IMR-90 (cell line): Measurements from ENCODE around the gene KCNIP3. TPM values are rescaled to one million over a fixed set of nuclear protein-coding genes. Genes with fewer than 3 reads are reported as not detected.

Source experiments
- ATAC-seq: fragments of 200-7000 bp; cut with Tn5 transposase; 2 replicates; pipeline ENCODE4 v1.9.1; 2020; ENCODE audit warnings: low read depth, mild to moderate bottlenecking, moderate library complexity
- BruUV-seq: library from RNA; stranded (reverse); fragments of 400-500 nt; replicated peaks from 2 replicates; lab custom pipeline; 2021; lab: Mats Ljungman, UMichigan
- CTCF ChIA-PET: fragments of 300-600 bp; formaldehyde crosslinking; extraction: SDS; loops from one replicate; lab custom pipeline; 2021; ENCODE audit warnings: antibody characterized with exemption; lab: Yijun Ruan, JAX
- POLR2A ChIA-PET: fragments of 300-600 bp; sonication (Branson Sonifier 250); formaldehyde crosslinking; loops from one replicate; lab custom pipeline; 2022; ENCODE audit warnings: antibody characterized with exemption; ENCODE audit not compliant: unreplicated experiment; lab: Charles Lee
- DNase-seq: peaks from one replicate; pipeline ENCODE4 v3.0.0; 2013
- H2AFZ ChIP-seq: replicated peaks from 2 replicates; pipeline ENCODE3; 2013; ENCODE audit warnings: low read length, mild to moderate bottlenecking; ENCODE audit not compliant: poor library complexity
- H2AK5ac ChIP-seq: 2 replicates; pipeline ENCODE4 v1.6.1; 2013; ENCODE audit warnings: low read depth, low read length, inconsistent platforms
- H2AK9ac ChIP-seq: replicated peaks from 2 replicates; pipeline ENCODE3; 2013; ENCODE audit warnings: mild to moderate bottlenecking, low read depth, low read length, moderate library complexity; ENCODE audit not compliant: poor library complexity
- H2BK120ac ChIP-seq: 2 replicates; pipeline ENCODE4 v1.6.1; 2013; ENCODE audit warnings: low read depth, low read length, inconsistent platforms
- H2BK15ac ChIP-seq: 3 replicates; pipeline ENCODE4 v1.6.1; 2013; ENCODE audit warnings: low read depth, low read length, inconsistent platforms
- H2BK20ac ChIP-seq: 2 replicates; pipeline ENCODE4 v1.6.1; 2013; ENCODE audit warnings: low read depth, mild to moderate bottlenecking, inconsistent platforms, low read length, moderate library complexity
- H2BK5ac ChIP-seq: 2 replicates; pipeline ENCODE4 v1.6.1; 2013; ENCODE audit warnings: mild to moderate bottlenecking, low read depth, low read length, inconsistent platforms; ENCODE audit not compliant: poor library complexity, severe bottlenecking
- H3K14ac ChIP-seq: replicated peaks from 2 replicates; pipeline ENCODE4 v1.6.1; 2013; ENCODE audit warnings: low read depth, low read length, inconsistent platforms
- H3K18ac ChIP-seq: 2 replicates; pipeline ENCODE4 v1.6.1; 2013; ENCODE audit warnings: low read depth, low read length, control low read depth
- H3K23ac ChIP-seq: 2 replicates; pipeline ENCODE4 v1.6.1; 2013; ENCODE audit warnings: low read depth, low read length, inconsistent platforms
- H3K27ac ChIP-seq: 2 replicates; pipeline ENCODE4 v1.5.1; 2013; ENCODE audit warnings: mild to moderate bottlenecking, control low read depth, low read length; ENCODE audit not compliant: insufficient read depth
- H3K27me3 ChIP-seq: 2 replicates; pipeline ENCODE4 v1.6.1; 2013; ENCODE audit warnings: low read length; ENCODE audit not compliant: control insufficient read depth, insufficient read depth
- H3K36me3 ChIP-seq: 2 replicates; pipeline ENCODE4 v1.6.1; 2013; ENCODE audit warnings: low read length, mixed read lengths; ENCODE audit not compliant: control insufficient read depth, insufficient read depth
- H3K4ac ChIP-seq: 2 replicates; pipeline ENCODE4 v1.6.1; 2013; ENCODE audit warnings: low read depth, low read length, inconsistent platforms
- H3K4me1 ChIP-seq: 2 replicates; pipeline ENCODE4 v1.6.1; 2013; ENCODE audit warnings: low read length, mixed read lengths; ENCODE audit not compliant: control insufficient read depth, insufficient read depth
- H3K4me2 ChIP-seq: 2 replicates; pipeline ENCODE4 v1.6.1; 2013; ENCODE audit warnings: low read depth, mild to moderate bottlenecking, control low read depth, low read length, moderate library complexity
- H3K4me3 ChIP-seq: 2 replicates; pipeline ENCODE4 v1.5.1; 2013; ENCODE audit warnings: low read depth, mild to moderate bottlenecking, control low read depth, low read length, moderate library complexity; ENCODE audit not compliant: insufficient read depth
- H3K56ac ChIP-seq: 2 replicates; pipeline ENCODE4 v1.6.1; 2013; ENCODE audit warnings: low read length, inconsistent platforms; ENCODE audit not compliant: insufficient read depth; ENCODE audit errors: extremely low read depth
- H3K79me1 ChIP-seq, 2 experiments: 2 replicates each; pipeline ENCODE4 v1.6.1; 2013; ENCODE audit warnings: low read length in 2 of 2, inconsistent platforms in 1 of 2, low read depth in 1 of 2
- H3K9ac ChIP-seq: 2 replicates; pipeline ENCODE4 v1.6.1; 2013; ENCODE audit warnings: low read depth, low read length, control low read depth
- H3K9me1 ChIP-seq: 2 replicates; pipeline ENCODE4 v1.6.1; 2013; ENCODE audit warnings: low read length, inconsistent platforms; ENCODE audit not compliant: insufficient read depth
- H3K9me3 ChIP-seq: 2 replicates; pipeline ENCODE4 v1.6.1; 2013; ENCODE audit warnings: low read length; ENCODE audit not compliant: control insufficient read depth, insufficient read depth
- H4K20me1 ChIP-seq: 2 replicates; pipeline ENCODE4 v1.6.1; 2013; ENCODE audit warnings: low read length, inconsistent platforms; ENCODE audit not compliant: insufficient read depth
- H4K5ac ChIP-seq: 2 replicates; pipeline ENCODE4 v1.6.1; 2013; ENCODE audit warnings: mild to moderate bottlenecking, low read depth, low read length, control low read depth
- H4K8ac ChIP-seq, 2 experiments: 2 replicates each; pipeline ENCODE4 v1.6.1; 2013; ENCODE audit warnings: low read depth in 2 of 2, low read length in 2 of 2, control low read depth in 1 of 2, inconsistent platforms in 1 of 2
- H4K91ac ChIP-seq: 2 replicates; pipeline ENCODE4 v1.6.1; 2013; ENCODE audit warnings: low read depth, low read length, inconsistent platforms; ENCODE audit not compliant: insufficient read depth
- BHLHE40 ChIP-seq: fragments of 150-350 bp; IDR thresholded peaks from 2 replicates; pipeline ENCODE4 v1.6.1; 2016; ENCODE audit warnings: mild to moderate bottlenecking, low read depth, low read length
- CEBPB ChIP-seq: IDR thresholded peaks from 2 replicates; pipeline ENCODE4 v1.6.1; 2012; ENCODE audit warnings: low read depth, low read length, improper control_type of control experiment
- CHD1 ChIP-seq: IDR thresholded peaks from 2 replicates; pipeline ENCODE4 v1.6.1; 2012; ENCODE audit warnings: low read depth, low read length, improper control_type of control experiment
- FOS ChIP-seq: fragments of 150-350 bp; IDR thresholded peaks from 2 replicates; pipeline ENCODE4 v1.6.1; 2016; ENCODE audit warnings: low read depth, low read length
- MAFK ChIP-seq: IDR thresholded peaks from 2 replicates; pipeline ENCODE4 v1.6.1; 2012; ENCODE audit warnings: low read depth, low read length, improper control_type of control experiment
- MAZ ChIP-seq: IDR thresholded peaks from 2 replicates; pipeline ENCODE4 v1.6.1; 2012; ENCODE audit warnings: low read depth, mild to moderate bottlenecking, low read length, improper control_type of control experiment, moderate library complexity, borderline replicate concordance
- MXI1 ChIP-seq: IDR thresholded peaks from 2 replicates; pipeline ENCODE4 v1.6.1; 2012; ENCODE audit warnings: low read depth, mild to moderate bottlenecking, low read length, moderate library complexity, borderline replicate concordance
- NFE2L2 ChIP-seq: fragments of 150-350 bp; IDR thresholded peaks from 2 replicates; pipeline ENCODE4 v1.6.1; 2016; ENCODE audit warnings: low read depth, mild to moderate bottlenecking, low read length
- POLR2A ChIP-seq: IDR thresholded peaks from 2 replicates; pipeline ENCODE4 v1.6.1; 2012; ENCODE audit warnings: mild to moderate bottlenecking, low read depth, low read length
- RCOR1 ChIP-seq: IDR thresholded peaks from 2 replicates; pipeline ENCODE4 v1.6.1; 2012; ENCODE audit warnings: mild to moderate bottlenecking, low read length, improper control_type of control experiment; ENCODE audit not compliant: insufficient replicate concordance
- RFX5 ChIP-seq: IDR thresholded peaks from 2 replicates; pipeline ENCODE4 v1.8.0; 2012; ENCODE audit warnings: low read depth, mild to moderate bottlenecking, low read length, moderate library complexity
- SMC3 ChIP-seq: fragments of 150-350 bp; IDR thresholded peaks from 2 replicates; pipeline ENCODE4 v1.6.1; 2016; ENCODE audit warnings: low read depth, mild to moderate bottlenecking, antibody characterized with exemption, low read length, moderate library complexity
- WGBS, 2 experiments: methylation state at CpG; one replicate each; pipeline versions ENCODE4 v1.1.5 to v1.1.7; 2013; ENCODE audit warnings: missing lambda C conversion rate in 2 of 2; ENCODE audit not compliant: insufficient read length in 1 of 2; ENCODE audit errors: extremely low coverage in 2 of 2; 5-methylcytosine and 5-hydroxymethylcytosine counted together
- dilution Hi-C: fragments of 300-500 bp; cut with HindIII; formaldehyde crosslinking; loops from one replicate; pipeline ENCODE4 v1.14.3; 2018; ENCODE audit warnings: low sequenced_read_pairs; ENCODE audit not compliant: unreplicated experiment
- in situ Hi-C: fragments of 300-500 bp; cut with MboI; formaldehyde crosslinking; loops from 3 replicates; pipeline ENCODE4 v1.14.3; 2019; ENCODE audit warnings: low sequenced_read_pairs, inconsistent platforms, mixed read lengths
- intact Hi-C: fragments of 100-400 bp; cut with micrococcal nuclease; formaldehyde crosslinking; loops from 2 replicates; pipeline ENCODE4 v1.10.0; 2022
- polyA plus RNA-seq, 3 experiments: library from polyadenylated mRNA; depleted of rRNA; stranded (reverse); fragments of >200 nt; gene quantifications; 2 replicates each; pipeline ENCODE4 v1.2.3, GENCODE V29; 2012; ENCODE audit warnings: low replicate concordance in 1 of 3
- total RNA-seq: library from RNA; depleted of rRNA; stranded (reverse); fragments of >200 nt; gene quantifications from 2 replicates; pipeline ENCODE4 v1.2.3, GENCODE V29; 2012
- TF ChIP-seq, protein P1 (sequence below): fragments of 150-350 bp; IDR thresholded peaks from 2 replicates; pipeline ENCODE4 v1.6.1; 2016; ENCODE audit warnings: low read depth, mild to moderate bottlenecking, low read length, moderate library complexity, borderline replicate concordance
- TF ChIP-seq, protein P2 (sequence below): conservative IDR thresholded peaks from 2 replicates; pipeline ENCODE4 v1.5.1; 2012; ENCODE audit warnings: mild to moderate bottlenecking, low read depth, low read length, improper control_type of control experiment

The KCNIP3 gene
- total and polyA plus RNA-seq, 2 of the 4 experiments (the other 2 are of a cell fraction): 0.72 to 1.4 TPM

DNA sequence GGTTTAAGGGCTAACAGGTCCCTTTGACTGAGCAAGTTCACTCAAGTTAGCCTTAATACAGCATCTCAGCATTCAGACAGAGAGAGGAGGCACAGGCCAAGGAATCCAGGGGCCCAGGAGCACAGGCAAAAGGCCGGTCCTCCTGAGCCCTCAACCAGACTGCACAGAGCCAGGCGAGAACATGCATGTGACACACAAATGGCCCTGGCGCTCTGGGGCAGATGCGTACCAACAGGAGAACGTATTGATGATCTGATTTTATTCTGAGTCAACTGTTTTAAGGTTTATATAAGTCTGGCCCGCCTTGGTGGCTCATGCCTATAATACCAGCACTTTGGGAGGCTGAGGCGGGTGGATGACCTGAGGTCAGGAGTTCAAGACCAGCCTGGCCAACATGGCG, 34.9 kb downstream of the KCNIP3 start:
- H3K36me3 ChIP-seq: no peaks in the 10 kb centered on the region
- no peak overlapping the region for H2BK20ac ChIP-seq
- H3K9me3 ChIP-seq: no peaks in the 10 kb centered on the region; the same call in 1 of the 2 replicates
- TF ChIP-seq BHLHE40 (no peak), MXI1 (no peak), MAZ (no peak), RFX5 (no peak), MAFK (no peak), FOS (no peak), NFE2L2 (no peak), CHD1 (no peak), SMC3 (no peak), POLR2A (no peak), RCOR1 (no peak), CEBPB (no peak)
- TF ChIP-seq, protein P1, sequence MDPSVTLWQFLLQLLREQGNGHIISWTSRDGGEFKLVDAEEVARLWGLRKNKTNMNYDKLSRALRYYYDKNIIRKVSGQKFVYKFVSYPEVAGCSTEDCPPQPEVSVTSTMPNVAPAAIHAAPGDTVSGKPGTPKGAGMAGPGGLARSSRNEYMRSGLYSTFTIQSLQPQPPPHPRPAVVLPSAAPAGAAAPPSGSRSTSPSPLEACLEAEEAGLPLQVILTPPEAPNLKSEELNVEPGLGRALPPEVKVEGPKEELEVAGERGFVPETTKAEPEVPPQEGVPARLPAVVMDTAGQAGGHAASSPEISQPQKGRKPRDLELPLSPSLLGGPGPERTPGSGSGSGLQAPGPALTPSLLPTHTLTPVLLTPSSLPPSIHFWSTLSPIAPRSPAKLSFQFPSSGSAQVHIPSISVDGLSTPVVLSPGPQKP: no peak
- TF ChIP-seq, protein P2, sequence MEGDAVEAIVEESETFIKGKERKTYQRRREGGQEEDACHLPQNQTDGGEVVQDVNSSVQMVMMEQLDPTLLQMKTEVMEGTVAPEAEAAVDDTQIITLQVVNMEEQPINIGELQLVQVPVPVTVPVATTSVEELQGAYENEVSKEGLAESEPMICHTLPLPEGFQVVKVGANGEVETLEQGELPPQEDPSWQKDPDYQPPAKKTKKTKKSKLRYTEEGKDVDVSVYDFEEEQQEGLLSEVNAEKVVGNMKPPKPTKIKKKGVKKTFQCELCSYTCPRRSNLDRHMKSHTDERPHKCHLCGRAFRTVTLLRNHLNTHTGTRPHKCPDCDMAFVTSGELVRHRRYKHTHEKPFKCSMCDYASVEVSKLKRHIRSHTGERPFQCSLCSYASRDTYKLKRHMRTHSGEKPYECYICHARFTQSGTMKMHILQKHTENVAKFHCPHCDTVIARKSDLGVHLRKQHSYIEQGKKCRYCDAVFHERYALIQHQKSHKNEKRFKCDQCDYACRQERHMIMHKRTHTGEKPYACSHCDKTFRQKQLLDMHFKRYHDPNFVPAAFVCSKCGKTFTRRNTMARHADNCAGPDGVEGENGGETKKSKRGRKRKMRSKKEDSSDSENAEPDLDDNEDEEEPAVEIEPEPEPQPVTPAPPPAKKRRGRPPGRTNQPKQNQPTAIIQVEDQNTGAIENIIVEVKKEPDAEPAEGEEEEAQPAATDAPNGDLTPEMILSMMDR: no peak
- H3K27ac ChIP-seq: no peak overlapping the region
- H2BK120ac ChIP-seq: no peak overlapping the region
- H3K9ac ChIP-seq: no peak overlapping the region
- no peak overlapping the region for H3K4me2 ChIP-seq
- H2AFZ ChIP-seq: no peak overlapping the region
- no peaks in the 10 kb centered on the region for H3K27me3 ChIP-seq
- H4K91ac ChIP-seq: no peak overlapping the region
- peaks cover 3% of the 10 kb centered on the region; the same call in 1 of the 2 replicates for H3K9me1 ChIP-seq
- WGBS, 2 experiments: 97% methylated on average over 6 of the region's 8 CpGs; no CpG with 5 or more reads in 1 of the 2 experiments
- no peak overlapping the region for H3K23ac ChIP-seq
- no peaks in the 10 kb centered on the region for H3K79me1 ChIP-seq
- no peak for DNase-seq
- H3K4me3 ChIP-seq: no peak overlapping the region
- H3K56ac ChIP-seq: no peak overlapping the region
- H2AK9ac ChIP-seq: no peak overlapping the region
- no peak for ATAC-seq
- H2BK5ac ChIP-seq: no peak overlapping the region
- no peak overlapping the region for H3K14ac ChIP-seq
- intact Hi-C loops (no loop called here), in situ Hi-C loops (no loop called here), dilution Hi-C loops (no loop called here)
- peaks cover 14% of the 10 kb centered on the region for H3K4me1 ChIP-seq
- no peak overlapping the region for H3K18ac ChIP-seq
- no TSS peak for BruUV-seq
- no peak overlapping the region for H3K4ac ChIP-seq
- ChIA-PET POLR2A (no interaction called here), CTCF (no interaction called here)
- H2BK15ac ChIP-seq: no peak overlapping the region
- H2AK5ac ChIP-seq: no peak overlapping the region
- no peak overlapping the region for H4K8ac ChIP-seq
- no peaks in the 10 kb centered on the region for H4K20me1 ChIP-seq
- H4K5ac ChIP-seq: no peak overlapping the region
